ENCODE results near the gene ERC1.
"Not testable (repeated sequence)": the region's sequence is repeated elsewhere in the genome, so short reads cannot be mapped to it uniquely, and the experiment has no call there.

The ERC1 gene

DNA sequence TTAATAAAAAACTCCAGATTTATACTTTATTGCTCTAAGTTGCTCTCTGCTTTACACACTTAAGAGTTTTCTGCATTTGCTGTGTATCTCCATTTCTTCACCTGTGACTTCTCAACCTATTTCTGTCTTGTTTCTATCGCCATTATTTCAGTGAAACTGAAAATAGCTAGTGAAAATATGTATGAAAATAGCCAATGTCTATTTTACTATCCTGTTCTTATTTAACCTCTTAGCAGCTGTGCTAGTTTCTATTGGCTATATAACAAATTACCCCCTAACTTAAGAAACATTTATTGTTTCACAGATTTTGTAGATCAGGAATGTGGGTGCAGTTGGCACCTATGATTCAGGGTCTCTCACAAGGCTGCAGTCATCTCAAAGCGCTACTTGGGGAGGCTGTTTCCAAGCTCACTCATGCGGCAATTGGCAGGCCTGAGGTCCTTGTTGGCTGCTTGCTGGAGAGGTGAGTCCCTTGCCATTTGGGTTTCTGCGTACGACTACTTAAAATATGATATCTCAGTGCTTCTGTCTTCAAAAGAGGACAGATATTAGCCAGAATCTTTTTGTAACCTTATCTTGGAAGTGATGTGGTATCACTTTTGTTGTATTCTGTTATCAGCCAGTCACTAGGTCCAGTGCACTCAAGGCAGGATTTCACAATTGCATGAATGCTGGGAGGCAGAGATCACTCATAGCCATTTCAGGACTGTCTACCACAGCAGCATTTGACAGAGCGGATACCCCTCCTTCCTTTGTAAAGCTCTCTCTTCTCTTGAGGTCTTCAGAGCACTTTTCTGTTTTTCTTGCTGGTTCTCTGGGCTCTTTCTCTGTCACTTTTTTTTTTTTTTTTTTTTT, 7.2 kb downstream of the ERC1 start:
- ATAC-seq: no peak
- no peaks in the 10 kb centered on the region for H3K27me3 Mint-ChIP-seq
- H3K4me1 Mint-ChIP-seq: peaks cover 38% of the 10 kb centered on the region
- H3K9me3 Mint-ChIP-seq: no peaks in the 10 kb centered on the region
- H3K27ac Mint-ChIP-seq: peak overlapping the region; percentile 12
- no peak overlapping the region for H3K4me3 Mint-ChIP-seq
- H3K36me3 Mint-ChIP-seq: no peaks in the 10 kb centered on the region

DNA sequence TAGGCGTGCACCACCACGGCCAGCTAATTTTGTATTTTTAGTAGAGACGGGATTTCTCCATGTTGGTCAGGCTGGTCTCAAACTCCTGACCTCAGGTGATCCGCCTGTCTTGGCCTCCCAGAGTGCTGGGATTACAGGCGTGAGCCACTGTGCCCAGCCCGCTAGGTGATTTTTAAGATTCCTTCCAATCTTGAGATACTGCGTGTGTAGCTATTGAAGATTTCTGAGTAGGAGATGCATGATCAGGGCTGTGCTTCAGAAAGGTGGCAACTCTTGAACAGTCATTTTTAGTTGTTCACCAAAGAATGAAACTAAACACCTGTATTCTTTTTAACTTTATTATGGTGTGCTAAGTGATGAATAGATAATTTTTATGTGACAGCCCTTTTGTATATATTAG, 8.7 kb downstream of the ERC1 start:
- not testable (repeated sequence) for H3K27ac Mint-ChIP-seq, ATAC-seq, H3K36me3 Mint-ChIP-seq, H3K9me3 Mint-ChIP-seq, H3K27me3 Mint-ChIP-seq, H3K4me3 Mint-ChIP-seq
- peaks cover 38% of the 10 kb centered on the region for H3K4me1 Mint-ChIP-seq

DNA sequence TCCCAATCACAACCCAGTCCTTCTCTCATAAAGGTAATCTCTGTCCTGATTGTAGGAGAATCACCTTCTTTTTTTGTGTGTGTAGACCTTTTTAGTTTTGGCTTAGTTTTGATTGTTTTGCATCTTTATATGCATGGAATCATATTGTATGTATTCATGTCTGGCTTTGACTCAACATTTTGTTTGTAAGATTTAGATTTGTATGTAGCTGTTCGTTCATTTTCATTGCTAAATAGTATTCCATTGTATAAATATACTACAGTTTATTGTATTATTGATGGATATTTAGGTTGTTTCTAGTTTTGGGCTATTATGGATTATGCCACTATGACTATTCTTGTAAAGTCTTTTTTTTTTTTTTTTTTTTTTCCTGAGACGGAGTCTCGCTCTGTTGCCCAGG, 10.5 kb downstream of the ERC1 start:
- Mint-ChIP-seq H3K27ac (no peak overlapping the region), H3K36me3 (no peaks in the 10 kb centered on the region), H3K4me3 (no peak overlapping the region), H3K27me3 (no peaks in the 10 kb centered on the region), H3K9me3 (no peaks in the 10 kb centered on the region), H3K4me1 (peaks cover 26% of the 10 kb centered on the region)
- ATAC-seq: no peak

- H3K36me3 Mint-ChIP-seq: peaks cover 1% of the 10 kb centered on the region
- no peaks in the 10 kb centered on the region for H3K9me3 Mint-ChIP-seq
- no peak overlapping the region for H3K4me3 Mint-ChIP-seq
- H3K27me3 Mint-ChIP-seq: no peaks in the 10 kb centered on the region
- H3K27ac Mint-ChIP-seq: no peak overlapping the region
- no peak for ATAC-seq
- peaks cover 16% of the 10 kb centered on the region for H3K4me1 Mint-ChIP-seq
These were observed 12.7 kb downstream of the ERC1 start for GRCh38 chr12:1003600-1004271.

GRCh38 chr12:1006255-1006654, 15.2 kb downstream of the ERC1 start:
- Mint-ChIP-seq H3K27me3 (no peaks in the 10 kb centered on the region), H3K4me3 (no peak overlapping the region), H3K27ac (no peak overlapping the region), H3K36me3 (peaks cover 12% of the 10 kb centered on the region), H3K9me3 (no peaks in the 10 kb centered on the region), H3K4me1 (peaks cover 10% of the 10 kb centered on the region)
- ATAC-seq: no peak

DNA sequence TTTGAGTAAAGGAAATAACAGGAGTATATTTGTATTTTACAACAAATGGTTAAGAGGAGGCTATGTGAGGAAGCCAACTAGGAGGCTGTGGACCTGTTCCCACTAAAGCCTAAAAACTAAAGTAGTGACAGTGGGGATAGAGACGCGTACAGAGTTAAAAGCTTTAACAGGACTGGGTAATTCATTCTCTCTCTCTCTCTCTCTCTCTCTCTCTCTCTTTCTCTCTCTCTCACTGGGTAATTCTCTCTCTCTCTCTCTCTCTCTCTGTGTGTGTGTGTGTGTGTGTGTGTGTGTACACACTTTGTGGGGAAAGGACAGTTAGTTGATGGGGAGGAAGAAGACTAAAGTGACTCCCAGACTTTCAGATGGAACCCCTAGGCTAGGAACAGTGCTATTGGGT, 16.3 kb downstream of the ERC1 start:
- Mint-ChIP-seq H3K27me3 (no peaks in the 10 kb centered on the region), H3K4me3 (no peak overlapping the region), H3K9me3 (no peaks in the 10 kb centered on the region), H3K36me3 (peaks cover 12% of the 10 kb centered on the region), H3K27ac (no peak overlapping the region), H3K4me1 (peaks cover 10% of the 10 kb centered on the region)
- ATAC-seq: no peak

GRCh38 chr12:1007994-1008393, 17.0 kb downstream of the ERC1 start:
- no peaks in the 10 kb centered on the region for H3K27me3 Mint-ChIP-seq
- H3K9me3 Mint-ChIP-seq: no peaks in the 10 kb centered on the region
- peaks cover 12% of the 10 kb centered on the region for H3K36me3 Mint-ChIP-seq
- no peak overlapping the region for H3K4me3 Mint-ChIP-seq
- no peak for ATAC-seq
- no peak overlapping the region for H3K27ac Mint-ChIP-seq
- H3K4me1 Mint-ChIP-seq: peaks cover 10% of the 10 kb centered on the region

- ATAC-seq: no peak
- Mint-ChIP-seq H3K27me3 (no peaks in the 10 kb centered on the region), H3K27ac (no peak overlapping the region), H3K4me3 (no peak overlapping the region), H3K36me3 (peaks cover 12% of the 10 kb centered on the region), H3K4me1 (peaks cover 15% of the 10 kb centered on the region), H3K9me3 (no peaks in the 10 kb centered on the region)
These were observed 20.1 kb downstream of the ERC1 start for GRCh38 chr12:1011091-1011490.

GRCh38 chr12:1013618-1014489, 22.8 kb downstream of the ERC1 start:
- Mint-ChIP-seq H3K27me3 (no peaks in the 10 kb centered on the region), H3K4me3 (no peak overlapping the region), H3K9me3 (no peaks in the 10 kb centered on the region), H3K36me3 (peaks cover 9% of the 10 kb centered on the region), H3K27ac (no peak overlapping the region), H3K4me1 (peaks cover 5% of the 10 kb centered on the region)
- ATAC-seq: no peak

- Mint-ChIP-seq H3K27me3 (no peaks in the 10 kb centered on the region), H3K4me1 (peaks cover 9% of the 10 kb centered on the region), H3K36me3 (peaks cover 26% of the 10 kb centered on the region), H3K9me3 (peaks cover 9% of the 10 kb centered on the region), H3K4me3 (no peak overlapping the region), H3K27ac (no peak overlapping the region)
- no peak for ATAC-seq
These were observed 28.3 kb downstream of the ERC1 start for GRCh38 chr12:1019283-1019682.

DNA sequence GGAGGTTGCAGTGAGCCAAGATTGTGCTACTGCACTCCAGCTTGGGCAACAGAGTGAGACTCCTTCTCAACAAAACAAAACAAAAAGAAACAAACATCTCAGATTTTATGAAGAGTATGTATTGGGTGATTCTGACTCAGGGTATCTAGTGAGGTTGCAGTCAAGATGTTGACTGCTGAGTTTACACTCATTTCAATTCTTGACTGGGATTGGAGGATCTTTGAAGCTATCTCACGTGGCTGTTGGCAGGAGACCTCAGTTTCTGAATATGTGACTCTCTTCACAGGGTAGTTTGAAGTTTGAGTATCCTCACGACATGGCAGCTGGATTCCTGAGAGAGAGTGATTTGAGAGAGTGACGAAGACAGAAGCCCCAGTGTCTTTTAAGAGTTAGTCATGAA, 29.4 kb downstream of the ERC1 start:
- no peak overlapping the region for H3K27ac Mint-ChIP-seq

GRCh38 chr12:1022032-1022970, 31.3 kb downstream of the ERC1 start:
- Mint-ChIP-seq H3K9me3 (peaks cover 9% of the 10 kb centered on the region), H3K4me1 (peaks cover 7% of the 10 kb centered on the region), H3K36me3 (peaks cover 27% of the 10 kb centered on the region), H3K27ac (no peak overlapping the region), H3K27me3 (no peaks in the 10 kb centered on the region), H3K4me3 (no peak overlapping the region)
- ATAC-seq: no peak

More for the DNA sequence above, 29.4 kb downstream of the ERC1 start:
- Mint-ChIP-seq H3K9me3 (peaks cover 9% of the 10 kb centered on the region), H3K27me3 (no peaks in the 10 kb centered on the region), H3K4me1 (peaks cover 7% of the 10 kb centered on the region), H3K4me3 (no peak overlapping the region), H3K36me3 (peaks cover 26% of the 10 kb centered on the region)
- no peak for ATAC-seq

GRCh38 chr12:1030779-1031178, 39.8 kb downstream of the ERC1 start:
- no peak overlapping the region for H3K27ac Mint-ChIP-seq

GRCh38 chr12:1034243-1034642, 43.2 kb downstream of the ERC1 start:
- Mint-ChIP-seq H3K4me1 (no peaks in the 10 kb centered on the region), H3K36me3 (peaks cover 19% of the 10 kb centered on the region), H3K27ac (no peak overlapping the region), H3K27me3 (no peaks in the 10 kb centered on the region), H3K4me3 (no peak overlapping the region), H3K9me3 (no peaks in the 10 kb centered on the region)
- ATAC-seq: no peak

More at GRCh38 chr12:1030779-1031178, 39.8 kb downstream of the ERC1 start:
- H3K27me3 Mint-ChIP-seq: no peaks in the 10 kb centered on the region
- no peaks in the 10 kb centered on the region for H3K4me1 Mint-ChIP-seq
- no peaks in the 10 kb centered on the region for H3K9me3 Mint-ChIP-seq
- H3K36me3 Mint-ChIP-seq: peaks cover 28% of the 10 kb centered on the region
- ATAC-seq: no peak
- no peak overlapping the region for H3K4me3 Mint-ChIP-seq
